GM19043 (cell line): ENCODE results near the gene DLGAP4.

Experiments used
- ATAC-seq: cut with Tn5 transposase; IDR thresholded peaks from one replicate; pipeline ENCODE4 v1.9.1; 2021; ENCODE audit warnings: low read depth; ENCODE audit not compliant: unreplicated experiment

Gene DLGAP4

DNA sequence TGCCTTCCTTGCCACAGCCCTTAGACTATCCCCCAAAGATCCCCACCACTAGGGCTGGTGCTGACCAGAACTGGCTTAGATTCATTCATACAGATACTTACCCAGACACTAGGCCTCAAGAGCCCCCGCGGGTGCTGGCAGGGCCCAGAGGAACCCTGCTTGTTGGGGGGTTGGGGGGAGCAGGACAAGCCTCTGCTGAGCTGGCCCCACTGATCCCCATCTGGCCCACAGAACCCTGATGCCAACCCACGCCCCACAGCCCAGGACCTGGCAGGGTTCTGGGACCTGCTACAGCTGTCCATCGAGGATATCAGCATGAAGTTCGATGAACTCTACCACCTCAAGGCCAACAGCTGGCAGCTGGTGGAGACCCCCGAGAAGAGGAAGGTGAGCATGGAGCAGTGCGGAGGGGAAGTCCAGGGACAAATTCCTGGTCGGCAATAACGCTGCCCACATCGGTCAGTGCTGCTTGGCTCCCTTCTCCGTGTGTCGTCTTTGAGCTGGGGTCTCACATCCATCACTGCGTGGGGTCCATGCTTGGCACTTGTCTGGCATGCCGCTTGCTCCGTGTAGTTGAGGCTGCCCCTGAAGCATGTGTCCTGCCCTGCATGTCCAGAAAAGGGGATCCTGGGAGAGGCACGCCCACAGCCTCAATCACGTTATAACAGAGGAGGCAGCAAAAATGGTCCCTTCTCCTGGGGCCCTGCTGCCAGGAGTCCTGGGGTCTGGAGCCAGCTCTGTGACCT is 219.7 kb downstream of the DLGAP4 start:
- no peak for ATAC-seq

DNA sequence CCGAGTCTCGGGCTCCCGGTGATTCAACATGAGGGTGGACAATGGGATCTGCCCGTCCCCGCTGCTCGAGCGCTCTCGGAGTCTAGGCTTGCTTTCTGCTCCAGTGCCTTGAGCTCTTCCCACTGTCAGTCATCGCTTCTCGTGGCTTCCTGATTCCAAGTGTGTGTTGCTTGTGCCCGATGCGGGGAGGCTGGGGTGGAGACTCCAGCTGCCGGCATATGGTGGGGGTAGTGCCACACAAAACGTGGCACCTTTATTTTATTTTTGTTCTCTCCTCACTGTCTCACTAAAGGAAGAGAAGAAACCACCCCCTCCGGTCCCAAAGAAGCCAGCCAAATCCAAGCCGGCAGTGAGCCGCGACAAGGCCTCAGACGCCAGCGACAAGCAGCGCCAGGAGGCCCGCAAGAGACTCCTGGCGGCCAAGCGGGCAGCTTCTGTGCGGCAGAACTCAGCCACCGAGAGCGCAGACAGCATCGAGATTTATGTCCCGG is 220.4 kb downstream of the DLGAP4 start:
- ATAC-seq, result no peak

DNA sequence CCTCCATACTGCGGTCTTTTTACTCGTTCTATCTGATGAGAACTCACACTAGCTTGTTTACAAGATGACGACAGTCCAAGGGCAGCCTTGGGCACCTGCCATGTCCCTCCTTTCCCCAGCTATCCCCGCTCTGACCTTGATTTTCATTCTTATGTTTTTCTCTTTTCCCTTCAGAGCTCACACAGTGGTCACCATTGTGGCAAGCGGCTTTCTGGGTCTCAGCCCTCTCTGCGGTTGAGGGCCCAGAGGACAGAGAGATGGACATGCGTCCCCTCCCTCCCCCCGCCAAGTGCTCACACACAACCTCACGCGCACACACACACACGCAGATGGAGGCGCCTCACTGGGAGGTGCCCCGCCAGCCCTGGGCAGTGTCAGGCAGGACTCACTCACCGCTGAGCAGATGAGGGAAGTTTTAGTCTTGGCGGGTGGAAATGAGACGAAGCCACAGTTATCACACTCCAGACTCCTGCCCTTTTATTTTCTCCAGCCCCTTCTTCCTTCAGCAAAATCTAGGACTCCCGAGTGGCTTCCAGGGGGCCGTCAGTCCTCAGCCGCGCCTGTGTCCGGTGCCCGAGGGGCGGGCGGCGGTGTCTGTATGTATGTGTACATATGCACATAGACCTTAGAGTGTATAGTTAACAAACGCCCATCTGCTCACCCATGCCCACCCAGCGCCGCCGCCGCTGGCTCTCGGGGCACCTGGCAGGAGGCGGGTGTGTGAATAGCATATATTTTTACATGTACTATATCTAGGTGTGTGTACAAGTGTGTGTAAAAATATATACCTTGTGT is 221.4 kb downstream of the DLGAP4 start:
- no peak for ATAC-seq

GRCh38 chr20:36528176-36528874 is 222.2 kb downstream of the DLGAP4 start:
- ATAC-seq, result no peak

- ATAC-seq, result no peak
These were observed 222.8 kb downstream of the DLGAP4 start for GRCh38 chr20:36528875-36529417.

DNA sequence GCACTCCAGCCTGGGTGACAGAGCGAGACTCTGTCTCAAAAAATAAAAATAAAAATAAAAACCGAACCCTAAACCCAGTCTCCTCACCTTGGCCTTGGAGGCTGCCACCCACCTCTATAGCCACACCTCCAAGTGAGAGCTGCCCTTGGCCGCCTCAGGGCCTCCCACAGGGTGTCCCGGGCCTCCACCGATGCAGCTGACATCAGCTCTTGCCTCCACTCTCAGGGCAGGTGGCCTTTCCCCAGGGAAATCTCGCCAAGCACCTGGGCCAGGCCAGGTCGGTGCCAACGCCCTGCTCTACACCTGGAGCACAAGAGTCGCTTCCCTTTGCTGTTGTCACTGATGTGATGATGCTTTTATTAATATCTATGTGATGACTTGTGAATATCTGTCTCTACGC is 226.2 kb downstream of the DLGAP4 start:
- ATAC-seq, result no peak

- no peak for ATAC-seq
These were observed 226.7 kb downstream of the DLGAP4 start for GRCh38 chr20:36532822-36533221.

DNA sequence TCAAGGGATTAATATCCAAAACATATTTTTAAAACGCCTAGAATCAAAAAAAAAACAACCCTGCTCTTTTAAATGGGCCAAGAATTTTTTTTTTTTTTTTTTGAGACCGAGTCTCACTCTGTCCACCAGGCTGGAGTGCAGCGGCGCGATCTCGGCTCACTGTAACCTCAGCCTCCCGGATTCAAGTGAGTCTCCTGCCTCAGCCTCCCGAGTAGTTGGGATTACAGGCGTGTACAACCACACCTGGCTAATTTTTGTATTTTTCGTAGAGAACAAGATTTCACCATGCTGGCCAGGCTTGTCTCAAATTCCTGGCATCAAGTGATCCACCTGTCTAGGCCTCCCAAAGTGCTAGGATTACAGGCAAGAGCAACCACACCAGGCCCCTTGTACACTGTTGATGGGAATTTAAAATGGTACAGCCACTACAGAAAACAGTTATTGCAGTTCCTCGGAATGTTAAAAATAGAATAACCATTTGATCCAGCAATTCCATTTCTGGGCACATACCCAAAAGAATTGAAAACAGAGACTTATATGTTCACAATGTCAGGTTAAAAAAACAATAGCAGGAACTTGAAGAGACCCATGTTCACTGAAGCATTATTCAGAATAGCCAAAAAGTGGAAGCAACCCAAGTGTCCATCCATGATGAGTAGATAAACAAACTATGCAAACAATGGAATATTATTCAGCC is 232.0 kb downstream of the DLGAP4 start:
- ATAC-seq, result no peak

DNA sequence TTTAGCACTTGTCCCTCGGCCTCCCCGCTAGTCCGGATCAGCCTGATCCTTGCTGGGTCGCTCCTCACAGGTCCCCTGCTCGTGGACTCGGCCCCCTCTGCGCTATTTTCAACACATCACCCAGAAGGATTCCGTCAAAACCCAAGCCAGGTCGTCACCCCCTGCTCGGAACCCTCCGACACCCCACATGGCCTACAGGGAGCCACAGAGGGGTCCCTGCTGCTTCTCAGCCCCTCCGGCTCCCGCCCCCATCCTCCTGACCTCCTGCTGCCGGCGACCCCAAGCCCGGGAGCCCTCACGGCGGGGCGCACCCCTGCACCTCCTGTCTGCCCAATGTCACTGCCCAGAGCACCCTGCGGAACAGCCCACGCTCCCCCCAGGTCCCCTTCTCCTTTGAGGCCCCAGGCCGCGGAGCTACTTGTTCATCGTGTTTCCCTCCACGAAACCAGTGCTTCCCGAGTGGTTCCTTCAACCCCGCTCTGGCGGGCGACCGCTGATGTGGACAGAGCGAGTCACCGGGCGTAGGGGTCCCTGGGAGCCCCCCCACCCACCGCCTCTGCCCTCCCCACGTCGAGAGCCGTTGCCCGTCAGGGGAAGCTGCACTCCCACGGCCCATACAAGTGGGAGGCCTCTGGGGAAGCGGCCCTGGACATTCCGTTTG is 234.5 kb downstream of the DLGAP4 start:
- no peak for ATAC-seq

GRCh38 chr20:36541227-36541767 is 235.2 kb downstream of the DLGAP4 start, which contains the start of gene MYL9:
MYL9 (plus strand) TSS chr20:36541519; CDS start chr20:36544885, 3,366 bp downstream.
- ATAC-seq, result no peak

DNA sequence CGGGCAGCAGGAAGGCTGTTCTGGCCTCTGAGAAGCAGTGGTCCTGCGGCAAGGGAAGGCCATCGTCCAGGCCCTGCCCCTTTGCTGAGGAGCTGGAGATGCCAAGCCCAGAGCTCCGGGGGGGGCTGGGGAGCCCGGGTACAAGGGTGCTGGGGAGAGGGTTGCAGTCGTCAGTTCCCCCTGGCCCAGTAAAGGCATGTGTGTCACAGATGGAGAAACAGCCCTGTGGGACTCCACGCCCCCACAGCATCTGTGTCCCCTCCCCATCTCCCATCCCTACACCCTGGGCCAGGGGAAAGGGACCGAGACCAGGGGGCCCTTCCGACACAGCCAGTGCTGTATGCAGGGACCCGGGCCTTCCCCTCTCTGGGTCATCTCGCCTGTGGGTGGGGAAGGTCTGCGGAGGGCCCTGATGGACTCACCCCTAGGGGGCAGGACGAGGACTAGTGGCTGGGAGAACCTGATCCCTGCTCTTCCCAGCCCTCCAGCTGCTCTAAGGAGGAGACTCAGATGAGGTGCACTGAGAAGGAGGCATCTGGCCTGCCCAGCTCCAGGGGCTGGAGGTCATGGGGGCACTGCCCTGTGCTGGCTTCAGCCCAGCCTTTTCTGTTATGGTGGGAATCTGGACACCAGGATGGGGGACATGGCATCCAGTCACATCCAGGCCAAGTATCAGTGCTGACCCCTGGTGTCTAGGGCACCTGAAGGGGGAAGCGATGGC is 235.8 kb downstream of the DLGAP4 start:
- no peak for ATAC-seq

GRCh38 chr20:36542516-36543183 is 236.5 kb downstream of the DLGAP4 start:
- no peak for ATAC-seq

GRCh38 chr20:36543184-36544133 is 237.3 kb downstream of the DLGAP4 start:
- ATAC-seq, result no peak

- ATAC-seq, result no peak
These were observed 238.2 kb downstream of the DLGAP4 start for GRCh38 chr20:36544134-36545018.

- no peak for ATAC-seq
These were observed 240.1 kb downstream of the DLGAP4 start for GRCh38 chr20:36546111-36546736.
